NCI-H774 (cell line): Measurements from ENCODE around the gene CREB3L2.

Experiments
- DNase-seq: peaks from one replicate; lab custom pipeline; 2025; lab: John Stamatoyannopoulos, UW

CREB3L2 gene

GRCh38 chr7:137951700-137952425, 50.0 kb downstream of the CREB3L2 start:
- DNase-seq: no peak

GRCh38 chr7:137950967-137951366, 50.9 kb downstream of the CREB3L2 start:
- DNase-seq: no peak

- no peak for DNase-seq
These were observed 51.6 kb downstream of the CREB3L2 start for GRCh38 chr7:137950263-137950621.

- DNase-seq: no peak
These were observed 52.2 kb downstream of the CREB3L2 start for GRCh38 chr7:137949416-137950262.

GRCh38 chr7:137948845-137949330, 53.0 kb downstream of the CREB3L2 start:
- no peak for DNase-seq

- no peak for DNase-seq
These were observed 53.6 kb downstream of the CREB3L2 start for GRCh38 chr7:137948083-137948844.

GRCh38 chr7:137947046-137947445, 54.8 kb downstream of the CREB3L2 start:
- DNase-seq: no peak

- no peak for DNase-seq
These were observed 55.9 kb downstream of the CREB3L2 start for GRCh38 chr7:137946011-137946410.

- no peak for DNase-seq
These were observed 57.7 kb downstream of the CREB3L2 start for GRCh38 chr7:137944168-137944567.

GRCh38 chr7:137943132-137943551, 58.7 kb downstream of the CREB3L2 start:
- DNase-seq: no peak

GRCh38 chr7:137942484-137943115, 59.3 kb downstream of the CREB3L2 start:
- no peak for DNase-seq

GRCh38 chr7:137940656-137941518, 61.0 kb downstream of the CREB3L2 start:
- DNase-seq: no peak

GRCh38 chr7:137940218-137940617, 61.7 kb downstream of the CREB3L2 start:
- no peak for DNase-seq

- DNase-seq: no peak
These were observed 64.7 kb downstream of the CREB3L2 start for GRCh38 chr7:137937202-137937560.

- no peak for DNase-seq
These were observed 65.2 kb downstream of the CREB3L2 start for GRCh38 chr7:137936509-137937201.

GRCh38 chr7:137935884-137936508, 65.9 kb downstream of the CREB3L2 start:
- DNase-seq: no peak

- no peak for DNase-seq
These were observed 66.7 kb downstream of the CREB3L2 start for GRCh38 chr7:137934941-137935883.

- DNase-seq: no peak
These were observed 67.6 kb downstream of the CREB3L2 start for GRCh38 chr7:137934176-137934826.
